ENCODE results near the gene HOXB4.

HOXB4 gene

GRCh38 chr17:48543107-48543853 is 34.9 kb downstream of the HOXB4 start:
- H3K36me3 ChIP-seq (ENCODE audit: control insufficient read depth, insufficient read depth, low read length) = no peaks in the 10 kb centered on the region
- peak overlapping the region; percentile 40 for H3K27ac ChIP-seq
- no peaks in the 10 kb centered on the region for H3K79me2 ChIP-seq
- H3K9ac ChIP-seq = no peak overlapping the region
- no peaks in the 10 kb centered on the region for H3K9me3 ChIP-seq (ENCODE audit: control insufficient read depth, low read length)
- H3K4me1 ChIP-seq = no peaks in the 10 kb centered on the region
- H3K27me3 ChIP-seq (ENCODE audit: control insufficient read depth, insufficient read depth, low read length) = no peaks in the 10 kb centered on the region
- peak overlapping the region; percentile 65 for H3K4me2 ChIP-seq (ENCODE audit: low read length)
- TF ChIP-seq CTCF (IDR thresholded peaks at IDR 0.05) = no peak
- peak overlapping the region; percentile 47 for H2AFZ ChIP-seq
- H3K4me3 ChIP-seq (ENCODE audit: low read depth, low read length) = peak overlapping the region; percentile 97

- no peaks in the 10 kb centered on the region for H3K27me3 ChIP-seq (ENCODE audit: control insufficient read depth, insufficient read depth, low read length)
- H3K4me1 ChIP-seq = no peaks in the 10 kb centered on the region
- TF ChIP-seq CTCF (IDR thresholded peaks at IDR 0.05) = no peak
- H3K36me3 ChIP-seq (ENCODE audit: control insufficient read depth, insufficient read depth, low read length) = no peaks in the 10 kb centered on the region
- no peak overlapping the region for H2AFZ ChIP-seq
- H3K9me3 ChIP-seq (ENCODE audit: control insufficient read depth, low read length) = no peaks in the 10 kb centered on the region
- H3K79me2 ChIP-seq = no peaks in the 10 kb centered on the region
- H3K4me3 ChIP-seq (ENCODE audit: low read depth, low read length) = peak overlapping the region; percentile 97
- peak overlapping the region; percentile 65 for H3K4me2 ChIP-seq (ENCODE audit: low read length)
- H3K27ac ChIP-seq = peak overlapping the region; percentile 11
- no peak overlapping the region for H3K9ac ChIP-seq
Measured at GRCh38 chr17:48542698-48543106, 35.4 kb downstream of the HOXB4 start.

GRCh38 chr17:48542114-48542656 is 36.0 kb downstream of the HOXB4 start:
- peak overlapping the region; percentile 58 for H3K27ac ChIP-seq
- H3K36me3 ChIP-seq (ENCODE audit: control insufficient read depth, insufficient read depth, low read length) = no peaks in the 10 kb centered on the region
- H3K4me1 ChIP-seq = no peaks in the 10 kb centered on the region
- no peak for TF ChIP-seq CTCF (IDR thresholded peaks at IDR 0.05)
- H3K9ac ChIP-seq = no peak overlapping the region
- H3K4me2 ChIP-seq (ENCODE audit: low read length) = peak overlapping the region; percentile 65
- H3K79me2 ChIP-seq = no peaks in the 10 kb centered on the region
- H2AFZ ChIP-seq = no peak overlapping the region
- peak overlapping the region; percentile 97 for H3K4me3 ChIP-seq (ENCODE audit: low read depth, low read length)
- no peaks in the 10 kb centered on the region for H3K27me3 ChIP-seq (ENCODE audit: control insufficient read depth, insufficient read depth, low read length)
- H3K9me3 ChIP-seq (ENCODE audit: control insufficient read depth, low read length) = no peaks in the 10 kb centered on the region

- Histone ChIP-seq H3K79me2 (no peaks in the 10 kb centered on the region), H3K9ac (no peak overlapping the region), H3K36me3 (ENCODE audit: control insufficient read depth, insufficient read depth, low read length) (no peaks in the 10 kb centered on the region), H3K27ac (peak overlapping the region; percentile 58), H3K4me2 (ENCODE audit: low read length) (peak overlapping the region; percentile 65), H3K4me3 (ENCODE audit: low read depth, low read length) (peak overlapping the region; percentile 97), H3K27me3 (ENCODE audit: control insufficient read depth, insufficient read depth, low read length) (no peaks in the 10 kb centered on the region), H3K9me3 (ENCODE audit: control insufficient read depth, low read length) (no peaks in the 10 kb centered on the region), H2AFZ (peak overlapping the region; percentile 16), H3K4me1 (no peaks in the 10 kb centered on the region)
- no peak for TF ChIP-seq CTCF (IDR thresholded peaks at IDR 0.05)
Measured at GRCh38 chr17:48541577-48542113, 36.5 kb downstream of the HOXB4 start.

All from parathyroid adenoma (tissue), 2 donors.